Small intestine (tissue), 7 donors: Measurements from ENCODE around the gene STK35. TPM values are rescaled to one million over a fixed set of nuclear protein-coding genes. Genes with fewer than 3 reads are reported as not detected.

Source experiments
- DNase-seq, 2 donors: peaks; one replicate each; pipeline versions ENCODE4 v3.0.0 to v3.0.0-alpha.2; 2013
- FAIRE-seq: peaks from 2 replicates; lab custom pipeline; 2012; peaks lifted over from hg19 to GRCh38; lab: Jason Lieb, UNC
- H3K27ac ChIP-seq, 3 donors: one replicate each; pipeline ENCODE4 v1.5.1; 2013; ENCODE audit warnings: low read length in 2 of 3, mild to moderate bottlenecking in 2 of 3, control low read depth in 1 of 3, inconsistent platforms in 1 of 3, low read depth in 1 of 3, moderate library complexity in 1 of 3
- H3K27me3 ChIP-seq, 3 donors: one replicate each; pipeline ENCODE4 v1.6.1; 2013; ENCODE audit warnings: low read length in 3 of 3, inconsistent platforms in 1 of 3; ENCODE audit not compliant: control insufficient read depth in 3 of 3, insufficient read depth in 3 of 3
- H3K36me3 ChIP-seq, 3 donors: one replicate each; pipeline ENCODE4 v1.6.1; 2013; ENCODE audit warnings: low read length in 3 of 3, inconsistent platforms in 1 of 3, low read depth in 1 of 3, mild to moderate bottlenecking in 1 of 3, moderate library complexity in 1 of 3; ENCODE audit not compliant: control insufficient read depth in 3 of 3, insufficient read depth in 2 of 3
- H3K4me1 ChIP-seq, 3 donors: one replicate each; pipeline ENCODE4 v1.6.1; 2013; ENCODE audit warnings: low read length in 2 of 3, inconsistent platforms in 1 of 3, low read depth in 1 of 3, mild to moderate bottlenecking in 1 of 3, moderate library complexity in 1 of 3; ENCODE audit not compliant: control insufficient read depth in 3 of 3, insufficient read depth in 2 of 3
- H3K4me3 ChIP-seq, 3 donors: one replicate each; pipeline ENCODE4 v1.5.1; 2013; ENCODE audit warnings: low read length in 3 of 3, control low read depth in 1 of 3, inconsistent platforms in 1 of 3, low read depth in 1 of 3, mild to moderate bottlenecking in 1 of 3, moderate library complexity in 1 of 3
- H3K9me3 ChIP-seq, 2 donors: one replicate each; pipeline ENCODE4 v1.6.1; 2013; ENCODE audit warnings: low read depth in 1 of 2, low read length in 1 of 2; ENCODE audit not compliant: control insufficient read depth in 2 of 2, insufficient read depth in 1 of 2
- whole genome bisulfite sequencing, 3 donors: extraction: QIAGEN DNeasy Blood & Tissue Kit; methylation state at CpG; one replicate each; pipeline ENCODE4 v1.1.7; 2013; 5-methylcytosine and 5-hydroxymethylcytosine counted together
- polyA plus RNA-seq, 4 donors: library from polyadenylated mRNA; stranded (reverse) in 3 of 4; unstranded in 1 of 4; fragments of 200-250 nt in 3 of 4; fragments of 120-200 nt in 1 of 4; gene quantifications; one replicate each; pipeline versions ENCODE4 v1.2.1 to v1.2.3, GENCODE V29; 2013
- donor health status: healthy with polysubstance abuse.
- donor health status: control.
- donor health status: control.
- donor health status: Bipolar disorder and iron deficiency.
- donor health status: healthy.

Gene STK35
- polyA plus RNA-seq, 4 donors: 3.8 to 16.4 (median 7.9) TPM

- Histone ChIP-seq H3K4me1 (no peaks in the 10 kb centered on the region), H3K27ac (no peak overlapping the region), H3K9me3 (no peaks in the 10 kb centered on the region), H3K4me3 (no peak overlapping the region), H3K36me3 (no peaks in the 10 kb centered on the region), H3K27me3 (peaks cover 0 to 3% (median 0%) of the 10 kb centered on the region in 3 donors)
- FAIRE-seq (no peak), DNase-seq (no peak)
- WGBS, 3 donors: 60 to 70% (median 65%) methylated on average over 4 of the region's 4 CpGs
Measured at GRCh38 chr20:2163757-2164156, 62.1 kb downstream of the STK35 start.

- no peak overlapping the region for H3K4me3 ChIP-seq
- no peaks in the 10 kb centered on the region for H3K4me1 ChIP-seq
- peaks cover 0 to 3% (median 0%) of the 10 kb centered on the region in 3 donors for H3K27me3 ChIP-seq
- DNase-seq (no peak), FAIRE-seq (no peak)
- WGBS, 3 donors: 78 to 90% (median 87%) methylated on average over 7 of the region's 7 CpGs
- H3K36me3 ChIP-seq: no peaks in the 10 kb centered on the region
- no peaks in the 10 kb centered on the region for H3K9me3 ChIP-seq
- no peak overlapping the region for H3K27ac ChIP-seq
Measured at GRCh38 chr20:2164421-2164820, 62.8 kb downstream of the STK35 start.

- Histone ChIP-seq H3K36me3 (no peaks in the 10 kb centered on the region), H3K27ac (no peak overlapping the region), H3K4me1 (no peaks in the 10 kb centered on the region), H3K27me3 (peaks cover 0 to 3% (median 0%) of the 10 kb centered on the region in 3 donors), H3K9me3 (no peaks in the 10 kb centered on the region), H3K4me3 (no peak overlapping the region)
- no peak for FAIRE-seq
- 80 to 83% (median 81%) methylated on average over 16 of the region's 16 CpGs for WGBS, 3 donors
- no peak for DNase-seq
Measured at GRCh38 chr20:2164966-2165365, 63.3 kb downstream of the STK35 start.

GRCh38 chr20:2165871-2166270 lies 64.2 kb downstream of the STK35 start:
- FAIRE-seq (no peak), DNase-seq (no peak)
- Histone ChIP-seq H3K4me3 (no peak overlapping the region), H3K27ac (no peak overlapping the region), H3K4me1 (no peaks in the 10 kb centered on the region), H3K36me3 (no peaks in the 10 kb centered on the region), H3K27me3 (peaks cover 0 to 3% (median 0%) of the 10 kb centered on the region in 3 donors), H3K9me3 (no peaks in the 10 kb centered on the region)
- WGBS, 3 donors: 88 to 95% (median 93%) methylated on average over 10 of the region's 10 CpGs

GRCh38 chr20:2167112-2167511 lies 65.5 kb downstream of the STK35 start:
- WGBS, 3 donors: 53 to 75% (median 62%) methylated on average over 5 of the region's 5 CpGs
- no peaks in the 10 kb centered on the region for H3K4me1 ChIP-seq
- no peaks in the 10 kb centered on the region for H3K36me3 ChIP-seq
- peaks cover 0 to 6% (median 0%) of the 10 kb centered on the region in 3 donors for H3K27me3 ChIP-seq
- DNase-seq: no peak
- H3K27ac ChIP-seq: no peak overlapping the region
- H3K9me3 ChIP-seq: no peaks in the 10 kb centered on the region
- no peak for FAIRE-seq
- no peak overlapping the region for H3K4me3 ChIP-seq

GRCh38 chr20:2168946-2169345 lies 67.3 kb downstream of the STK35 start:
- no peak for FAIRE-seq
- 67 to 79% (median 70%) methylated on average over 12 of the region's 12 CpGs for WGBS, 3 donors

GRCh38 chr20:2169456-2170088 lies 67.9 kb downstream of the STK35 start:
- DNase-seq (no peak), FAIRE-seq (no peak)
- H3K27ac ChIP-seq: no peak overlapping the region
- no peaks in the 10 kb centered on the region for H3K36me3 ChIP-seq
- peaks cover 0 to 4% (median 0%) of the 10 kb centered on the region in 3 donors for H3K27me3 ChIP-seq
- 86 to 89% (median 89%) methylated on average over 11 to 12 of the region's 12 CpGs for WGBS, 3 donors
- no peaks in the 10 kb centered on the region for H3K9me3 ChIP-seq
- no peak overlapping the region for H3K4me3 ChIP-seq
- H3K4me1 ChIP-seq: no peaks in the 10 kb centered on the region

More at GRCh38 chr20:2168946-2169345, 67.3 kb downstream of the STK35 start:
- Histone ChIP-seq H3K9me3 (no peaks in the 10 kb centered on the region), H3K4me3 (no peak overlapping the region), H3K27ac (no peak overlapping the region), H3K27me3 (peaks cover 0 to 6% (median 0%) of the 10 kb centered on the region in 3 donors), H3K36me3 (no peaks in the 10 kb centered on the region), H3K4me1 (no peaks in the 10 kb centered on the region)
- no peak for DNase-seq

- H3K27me3 ChIP-seq: peaks cover 0 to 3% (median 0%) of the 10 kb centered on the region in 3 donors
- no peaks in the 10 kb centered on the region for H3K36me3 ChIP-seq
- H3K4me3 ChIP-seq: no peak overlapping the region
- no peaks in the 10 kb centered on the region for H3K9me3 ChIP-seq
- no peak overlapping the region for H3K27ac ChIP-seq
- 60 to 93% (median 88%) methylated on average over 3 of the region's 3 CpGs for WGBS, 3 donors
- H3K4me1 ChIP-seq: no peaks in the 10 kb centered on the region
- FAIRE-seq: no peak
- no peak for DNase-seq
Measured at GRCh38 chr20:2170404-2170803, 68.8 kb downstream of the STK35 start.
